Activated T-cell treated with anti-CD3 and anti-CD28 coated beads, Interleukin-2, amount 50 U/mL, for 48 hours (primary cell): Measurements from ENCODE around the gene YTHDF1.
"Not testable (repeated sequence)": the region's sequence is repeated elsewhere in the genome, so short reads cannot be mapped to it uniquely, and the experiment has no call there.

Source experiments
- DNase-seq, 2 experiments: peaks; one replicate each; pipeline ENCODE4 v3.0.0-alpha.2; 2020

Gene YTHDF1

DNA sequence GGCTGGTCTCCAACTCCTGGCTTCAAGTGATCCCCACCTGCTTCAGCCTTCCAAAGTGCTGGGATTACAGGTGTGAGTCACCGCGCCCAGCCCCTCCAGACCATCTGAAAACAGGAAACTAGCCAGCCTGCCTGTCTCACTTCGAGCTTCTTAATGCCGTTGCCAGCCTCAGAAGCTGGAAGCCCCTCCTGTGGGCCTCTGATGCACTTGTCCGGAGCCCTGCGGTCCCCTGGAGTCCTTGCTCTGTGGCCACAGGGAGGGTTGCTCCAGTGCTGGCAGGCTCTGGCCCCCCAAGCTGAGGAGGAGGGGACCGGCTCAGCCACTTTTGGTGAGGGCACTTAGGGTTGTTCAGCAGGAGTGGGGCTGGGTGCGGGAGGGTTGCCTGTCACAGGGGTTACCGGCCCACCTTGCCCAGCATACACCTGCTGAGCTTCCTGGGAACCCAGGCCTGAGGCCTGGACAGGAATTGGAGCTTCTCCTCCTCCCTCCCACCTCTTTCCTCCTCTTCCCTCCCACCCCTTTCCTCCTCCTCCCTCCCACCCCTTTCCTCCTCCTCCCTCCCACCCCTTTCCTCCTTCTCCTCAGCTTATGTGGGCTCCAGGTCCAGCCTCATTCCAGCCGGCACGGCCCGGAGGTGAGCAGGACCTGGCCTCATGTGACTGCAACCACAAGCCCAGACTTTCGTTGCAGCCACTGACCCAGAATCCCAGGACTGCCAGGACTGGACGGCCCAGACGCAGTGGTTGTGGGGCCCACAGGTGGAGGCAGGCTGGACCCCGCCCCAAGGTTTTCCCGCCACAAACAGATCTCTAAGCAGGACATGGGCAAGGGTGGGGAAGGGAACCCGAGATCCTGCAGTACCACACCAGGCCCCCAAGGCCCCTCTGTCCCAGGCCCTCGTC, 10.4 kb upstream of the YTHDF1 start:
- no peak for DNase-seq

DNA sequence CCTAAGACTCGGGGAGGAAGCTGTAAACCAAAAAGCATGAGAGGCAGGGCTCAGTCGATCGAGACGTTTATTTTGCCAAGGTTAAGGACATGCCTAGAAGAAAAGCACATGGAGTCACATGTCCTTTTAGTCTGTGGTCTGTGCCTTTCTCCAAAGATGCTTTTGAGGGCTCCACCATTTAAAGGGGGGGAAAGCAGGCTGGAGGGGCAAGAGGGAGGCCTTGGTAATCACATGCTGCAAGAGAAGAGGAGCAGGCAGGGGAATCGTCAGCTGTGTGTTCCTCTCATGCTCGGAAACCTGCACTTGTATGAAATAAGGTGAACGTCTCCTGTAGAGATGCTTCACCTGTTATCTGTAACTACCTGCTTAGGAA, 9.1 kb upstream of the YTHDF1 start:
- DNase-seq, result no peak

DNA sequence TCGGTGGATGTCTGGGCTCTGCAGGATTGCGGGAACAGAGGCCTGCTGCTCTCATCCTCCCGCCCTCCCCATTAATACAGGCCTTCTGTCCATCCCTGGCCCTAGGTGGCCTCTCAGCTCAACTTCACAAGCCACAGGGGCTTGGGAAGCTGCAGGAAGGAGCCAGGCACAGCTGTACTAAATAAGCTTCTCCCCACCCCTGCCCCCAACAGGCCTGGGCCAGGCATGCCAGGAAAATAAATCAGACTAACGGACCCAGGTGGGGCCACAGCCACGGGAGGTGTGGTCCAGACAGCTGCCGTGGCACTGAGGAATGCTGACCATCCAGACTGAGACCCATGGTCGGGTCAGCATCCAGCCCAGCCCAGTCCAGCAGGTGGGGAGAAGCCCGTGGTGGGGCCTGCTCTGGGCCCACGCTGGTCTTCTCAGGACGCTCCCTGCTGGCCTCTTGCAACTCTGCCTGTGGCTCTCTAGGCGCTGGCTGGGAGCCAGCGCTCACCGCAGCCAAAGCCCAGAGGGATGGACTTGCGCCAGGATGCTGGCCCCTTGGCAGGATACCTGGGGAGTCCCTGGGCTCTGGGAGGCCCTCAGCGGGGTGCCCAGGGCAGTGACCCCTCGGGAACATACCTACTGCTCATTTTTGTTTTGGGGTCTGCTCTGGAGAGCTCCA, 8.6 kb upstream of the YTHDF1 start:
- no peak for DNase-seq

DNA sequence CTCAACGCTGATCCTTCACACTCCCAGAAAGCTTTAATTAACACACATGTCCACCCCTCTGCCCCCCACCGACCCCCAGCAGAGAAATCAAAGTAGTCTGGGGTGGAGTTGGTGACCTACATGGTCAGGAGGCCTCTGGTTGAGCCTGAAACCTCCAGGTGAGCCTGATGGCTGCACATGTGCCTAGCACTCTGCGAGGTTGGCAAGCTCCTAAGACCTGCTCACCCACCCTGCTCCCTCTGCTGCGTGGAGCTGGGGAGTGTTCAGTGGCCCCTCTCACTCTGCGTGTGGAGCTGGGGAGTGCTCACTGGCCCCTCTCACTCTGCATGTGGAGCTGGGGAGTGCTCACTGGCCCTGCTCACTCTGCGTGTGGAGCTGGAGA, 7.9 kb upstream of the YTHDF1 start:
- no peak for DNase-seq

DNA sequence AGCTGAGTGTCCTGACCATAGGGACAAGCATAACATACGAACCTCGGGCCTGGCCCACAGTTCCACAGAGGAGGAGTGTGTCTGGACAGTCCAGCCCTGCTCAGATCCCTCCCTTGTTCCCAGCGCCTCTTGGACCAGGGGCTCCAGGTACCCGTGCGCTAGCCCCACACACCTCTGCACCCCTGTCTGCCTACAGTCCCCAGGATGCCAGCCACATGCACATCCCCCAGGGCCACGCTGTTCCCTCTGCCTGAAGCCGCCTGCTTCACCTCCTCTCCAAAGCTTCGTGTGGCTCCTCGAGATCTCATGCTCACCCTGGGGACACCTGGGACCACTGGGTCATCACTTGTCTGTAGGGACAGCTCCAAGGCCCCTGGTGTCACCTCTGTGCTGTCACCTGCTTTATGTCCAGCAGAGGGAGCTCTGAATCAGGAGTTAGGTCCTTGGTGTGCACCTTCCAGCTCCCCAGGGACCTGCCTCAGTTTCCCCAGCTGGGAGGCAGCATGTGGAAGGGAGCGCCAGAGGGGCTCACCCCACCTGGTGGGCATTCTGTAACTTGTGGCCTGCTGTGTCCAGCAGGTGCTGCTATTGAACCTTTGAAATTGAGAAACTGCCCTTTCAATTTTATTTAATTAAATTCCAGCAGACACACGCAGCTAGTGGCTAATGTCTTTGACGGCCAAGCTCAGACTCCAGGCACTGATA, 7.3 kb upstream of the YTHDF1 start:
- peak; percentile 58 to 64 for DNase-seq

DNA sequence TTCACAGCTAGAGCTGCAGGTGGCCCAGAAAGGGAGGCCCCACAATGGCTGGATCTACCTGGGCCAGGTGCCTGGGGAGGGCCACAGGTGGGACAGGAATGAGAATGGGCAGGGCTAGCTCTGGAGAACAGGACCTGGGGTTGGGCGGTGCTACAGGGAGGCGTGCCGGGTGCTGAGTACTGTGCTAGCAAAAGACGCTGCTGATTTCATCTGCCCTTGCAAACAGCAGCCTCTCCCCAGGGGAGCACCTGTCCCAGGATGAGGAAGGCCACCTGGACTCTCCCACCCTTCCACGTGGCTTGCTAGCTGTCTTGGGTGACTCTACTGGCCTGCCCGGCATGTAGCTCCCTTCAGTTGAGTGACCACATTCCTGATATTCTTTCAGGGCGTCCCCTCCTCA, 6.6 kb upstream of the YTHDF1 start:
- no peak for DNase-seq

DNA sequence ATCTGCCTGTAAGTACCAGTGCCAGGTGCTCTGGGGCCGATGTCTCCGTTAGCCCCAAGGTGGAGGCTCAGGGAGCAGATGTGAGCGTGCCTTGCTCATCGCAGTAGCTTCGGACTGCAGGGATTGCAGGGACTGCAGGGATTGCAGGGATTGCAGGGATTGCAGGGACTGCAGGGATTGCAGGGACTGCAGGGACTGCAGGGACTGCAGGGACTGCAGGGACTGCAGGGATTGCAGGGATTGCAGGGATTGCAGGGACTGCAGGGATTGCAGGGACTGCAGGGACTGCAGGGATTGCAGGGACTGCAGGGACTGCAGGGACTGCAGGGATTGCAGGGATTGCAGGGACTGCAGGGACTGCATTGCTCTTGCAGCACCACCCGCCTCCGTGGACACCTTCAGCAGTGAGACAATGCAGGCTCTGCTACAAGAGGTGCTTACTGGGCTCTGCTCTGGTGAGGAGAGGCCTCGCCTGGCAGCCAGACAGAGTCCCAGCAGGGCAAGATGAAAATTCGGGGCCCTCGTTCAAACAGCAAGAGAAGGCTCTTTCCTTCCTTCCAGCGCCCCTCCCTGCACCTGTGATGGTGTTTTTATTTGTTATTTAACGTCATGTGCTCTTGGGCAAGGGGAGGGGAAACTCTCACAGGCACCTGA, 5.6 kb upstream of the YTHDF1 start:
- DNase-seq, result not testable (repeated sequence)

DNA sequence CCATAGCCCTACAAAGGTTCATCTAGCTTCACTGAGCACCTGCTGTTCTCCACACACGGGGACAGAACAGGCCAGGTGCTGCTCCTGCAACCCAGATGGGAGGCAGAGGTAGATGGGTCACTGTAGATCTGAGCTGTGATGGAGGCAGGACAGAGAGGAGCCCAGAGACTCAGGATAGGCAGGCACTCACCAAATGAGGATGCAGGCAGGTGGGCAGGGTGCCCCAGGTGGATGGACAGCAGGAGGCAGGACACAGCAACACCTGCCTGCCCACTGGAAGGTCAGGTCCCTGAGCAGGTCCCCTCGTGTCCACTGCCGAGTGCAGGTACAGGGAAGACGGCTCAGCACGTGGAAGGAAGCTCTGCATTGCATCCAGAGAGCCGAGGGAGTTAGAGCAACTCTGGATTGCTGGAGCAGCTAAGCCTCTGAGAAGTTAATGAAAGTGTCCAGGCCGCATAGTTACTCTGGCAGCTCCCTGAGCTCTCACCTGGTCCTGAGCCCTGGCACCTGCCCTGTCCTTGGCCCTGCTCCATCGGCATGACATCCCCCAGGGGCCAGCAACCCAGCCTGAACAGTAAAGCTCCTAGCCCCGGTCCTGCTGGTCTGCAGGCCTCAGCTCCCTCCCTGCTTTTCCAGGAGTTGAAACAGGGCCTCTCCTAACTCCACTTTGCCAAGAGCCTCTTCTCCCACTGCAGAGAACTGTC, 4.9 kb upstream of the YTHDF1 start:
- no peak for DNase-seq

DNA sequence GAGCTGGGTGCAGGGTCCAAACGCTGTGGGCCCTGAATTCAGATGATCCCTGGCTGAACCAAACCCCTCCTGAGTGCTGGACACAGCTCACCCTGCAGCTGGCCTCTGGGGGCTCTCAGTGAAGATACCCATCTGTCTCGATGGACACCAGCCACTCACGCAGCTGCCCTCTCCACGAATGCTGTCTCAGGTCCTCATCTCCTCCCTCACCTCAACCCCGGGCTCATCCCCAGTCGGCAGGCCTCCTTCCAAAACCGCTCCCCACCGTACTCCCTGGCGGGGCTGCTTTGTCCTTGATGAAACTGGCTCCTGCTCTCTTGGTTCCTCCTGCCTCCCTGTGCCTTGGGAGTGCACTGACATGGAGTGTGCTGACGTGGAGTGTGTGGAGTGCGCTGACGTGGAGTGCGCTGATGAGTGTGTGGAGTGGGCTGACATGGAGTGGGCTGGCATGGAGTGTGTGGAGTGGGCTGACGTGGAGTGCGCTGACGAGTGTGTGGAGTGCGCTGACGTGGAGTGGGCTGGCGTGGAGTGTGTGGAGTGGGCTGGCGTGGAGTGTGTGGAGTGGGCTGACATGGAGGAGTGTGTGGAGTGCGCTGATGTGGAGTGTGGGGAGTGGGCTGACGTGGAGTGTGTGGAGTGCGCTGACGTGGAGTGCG, 4.1 kb upstream of the YTHDF1 start:
- DNase-seq, result no peak

DNA sequence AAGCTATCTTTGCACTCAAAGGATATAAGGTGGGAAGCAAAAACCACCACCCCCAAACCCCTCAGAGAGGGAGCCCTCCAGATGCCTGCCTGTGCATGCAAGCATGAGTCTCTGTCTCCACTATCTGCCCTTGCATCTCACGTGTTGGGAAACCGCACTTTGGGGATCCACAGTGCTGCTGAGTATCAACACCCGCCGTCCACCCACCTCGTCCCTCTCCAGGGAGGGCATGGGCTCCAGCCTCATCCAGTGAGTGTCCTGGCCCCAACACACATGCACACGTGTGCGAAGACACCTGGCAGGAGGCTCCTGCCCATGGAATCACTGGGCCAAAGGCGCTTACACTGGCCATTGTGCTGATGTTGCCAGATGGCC, 3.5 kb upstream of the YTHDF1 start:
- no peak for DNase-seq

DNA sequence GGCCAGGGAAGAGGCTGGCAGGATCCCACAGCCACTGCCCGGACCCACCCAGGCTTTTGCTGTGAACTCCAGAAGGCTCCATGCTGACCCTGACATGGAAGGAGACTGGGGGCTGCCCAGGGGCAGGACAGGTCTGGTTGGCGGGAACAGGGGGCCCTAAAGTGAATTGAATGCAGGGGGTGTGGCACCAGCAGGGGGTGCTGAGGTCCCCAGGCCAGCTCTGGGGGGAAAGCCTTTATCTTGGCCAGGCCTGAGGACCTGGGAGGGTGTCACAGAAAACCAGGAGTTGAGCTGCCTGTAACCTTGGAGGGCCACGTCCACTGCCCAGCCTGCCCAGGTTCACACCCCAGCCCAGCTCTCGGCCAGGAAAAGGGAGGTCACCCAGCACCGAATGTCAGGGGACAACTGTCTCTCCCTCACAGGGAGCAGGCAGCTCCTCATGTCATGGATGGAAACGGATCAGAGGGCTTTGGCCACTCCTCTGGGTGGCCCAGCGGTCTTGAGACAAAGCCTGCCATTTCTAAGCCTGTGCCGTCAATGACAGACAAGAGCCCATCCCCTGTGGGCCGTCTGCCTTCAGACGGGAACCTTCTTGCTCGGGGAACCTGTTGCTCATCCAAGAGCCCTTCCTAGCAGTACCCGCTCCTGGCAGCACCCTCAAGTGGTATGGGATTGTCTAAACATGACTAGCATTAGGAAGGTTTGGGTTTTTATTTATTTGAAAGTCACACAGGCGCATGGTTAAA, 2.9 kb upstream of the YTHDF1 start:
- no peak for DNase-seq

DNA sequence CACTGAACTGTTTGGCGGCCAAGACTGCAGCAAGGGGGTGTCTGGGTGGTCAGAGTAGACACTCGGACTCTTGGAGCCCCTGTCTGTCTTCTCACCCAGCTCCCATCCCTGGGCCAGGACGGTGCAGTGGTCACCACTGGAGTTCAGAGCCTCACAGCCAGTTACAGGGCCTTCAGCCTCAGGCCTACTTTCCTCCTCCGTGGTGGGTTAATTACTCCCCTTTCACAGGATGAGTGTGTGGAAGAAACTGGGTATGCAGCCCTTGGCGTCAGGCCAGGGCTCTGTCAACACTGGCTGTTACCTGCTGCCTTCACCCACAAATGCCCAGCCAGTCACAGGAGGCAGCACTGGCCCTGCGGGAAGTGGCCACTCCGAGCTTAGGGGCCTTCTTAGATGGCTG, 1.8 kb upstream of the YTHDF1 start:
- DNase-seq, result peak in 1 of 2 experiments; percentile 28

DNA sequence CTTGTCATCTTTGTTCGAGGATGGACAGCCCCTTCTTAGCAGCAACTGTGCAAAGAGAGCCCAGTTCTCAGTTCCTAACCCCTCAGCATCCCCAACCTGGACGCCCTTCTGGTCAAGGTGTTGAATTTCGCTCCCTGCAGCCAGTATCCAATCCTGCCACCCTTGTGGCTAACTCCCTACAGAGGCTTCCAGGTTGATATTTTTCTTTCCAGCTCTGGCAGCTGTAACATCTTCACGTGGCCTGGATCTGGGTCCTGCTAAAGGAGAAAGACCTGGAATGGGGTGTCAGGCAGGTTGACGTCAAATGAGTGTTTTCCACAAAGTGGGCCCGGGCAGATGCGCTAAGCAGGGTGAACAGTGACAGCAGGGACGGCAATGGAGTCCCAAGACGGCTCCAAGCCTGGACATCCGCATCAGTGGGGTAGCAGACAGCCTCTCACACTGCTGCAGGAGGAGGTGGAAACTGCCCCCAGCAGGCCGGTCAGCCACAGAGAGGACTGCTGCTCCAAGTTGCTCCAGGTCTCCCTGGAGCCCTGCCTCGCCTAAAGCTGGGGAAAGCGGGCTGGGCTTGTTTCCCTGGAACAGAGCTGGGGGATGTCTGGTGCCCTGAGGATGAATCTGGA, 1.0 kb upstream of the YTHDF1 start:
- no peak for DNase-seq

DNA sequence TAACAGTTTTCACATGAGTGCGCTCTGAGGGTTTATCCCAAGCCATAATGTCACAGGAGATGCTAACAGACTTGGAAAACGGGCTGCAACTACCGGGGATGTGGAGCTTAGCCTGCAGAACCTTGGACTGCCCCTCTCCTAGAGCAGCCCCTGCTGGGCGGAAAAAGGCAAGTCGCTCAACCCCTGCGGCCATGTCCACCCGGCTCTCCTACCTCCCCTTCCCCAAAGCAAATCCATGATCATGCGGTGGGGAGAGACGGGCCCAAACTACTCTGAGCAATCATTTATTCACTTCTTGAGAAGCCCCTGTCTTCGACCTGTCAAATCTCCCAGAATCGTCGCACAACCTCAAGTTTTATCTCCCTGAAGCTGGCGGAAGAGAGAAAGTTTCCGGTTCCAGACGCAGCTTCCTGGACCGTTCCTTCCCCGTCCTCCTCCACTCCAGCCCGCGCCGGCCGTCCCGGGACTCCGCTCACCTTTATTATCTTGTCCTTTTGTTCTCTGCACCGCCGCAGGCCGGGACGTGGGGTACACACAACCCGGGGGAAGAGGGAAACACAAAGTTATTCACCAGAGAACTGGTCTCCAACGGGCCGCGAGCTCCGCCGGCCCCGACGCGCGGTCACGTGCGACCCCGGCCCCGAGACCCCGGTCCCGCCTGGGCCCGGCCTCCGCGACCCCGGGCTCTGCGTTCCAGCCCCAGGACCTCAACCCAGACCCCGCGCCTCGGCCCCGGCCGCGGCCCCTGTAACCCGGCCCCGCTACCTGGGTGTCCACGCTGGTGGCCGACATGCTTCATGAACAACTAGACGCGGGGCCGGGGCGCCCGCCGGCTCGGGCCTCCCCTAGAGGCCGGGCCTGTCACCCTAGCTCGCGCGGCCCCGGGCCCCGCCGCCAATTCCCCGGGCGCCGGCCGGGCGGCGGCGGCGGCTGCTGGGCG, 560 bp downstream of the YTHDF1 start:
- DNase-seq, result peak; percentile 44 to 47

DNA sequence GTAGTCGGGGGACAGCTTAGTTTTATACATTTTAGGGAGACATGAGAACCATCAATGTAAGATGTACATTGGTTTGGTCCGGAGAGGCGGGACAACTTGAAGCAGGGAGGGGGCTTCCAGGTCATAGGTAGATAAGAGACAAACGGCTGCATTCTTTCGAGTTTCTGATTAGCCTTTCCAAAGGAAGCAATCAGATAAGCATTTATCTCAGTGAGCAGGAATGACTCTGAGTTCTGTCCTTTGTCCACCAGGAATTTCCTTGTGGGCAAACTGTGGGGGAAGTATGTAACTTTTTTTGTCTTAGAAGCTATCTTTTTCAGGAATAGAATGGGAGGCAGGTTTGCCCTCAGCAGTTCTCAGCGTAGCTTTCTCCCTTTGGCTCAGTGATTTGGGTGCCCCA, 1.4 kb downstream of the YTHDF1 start:
- DNase-seq, result no peak

DNA sequence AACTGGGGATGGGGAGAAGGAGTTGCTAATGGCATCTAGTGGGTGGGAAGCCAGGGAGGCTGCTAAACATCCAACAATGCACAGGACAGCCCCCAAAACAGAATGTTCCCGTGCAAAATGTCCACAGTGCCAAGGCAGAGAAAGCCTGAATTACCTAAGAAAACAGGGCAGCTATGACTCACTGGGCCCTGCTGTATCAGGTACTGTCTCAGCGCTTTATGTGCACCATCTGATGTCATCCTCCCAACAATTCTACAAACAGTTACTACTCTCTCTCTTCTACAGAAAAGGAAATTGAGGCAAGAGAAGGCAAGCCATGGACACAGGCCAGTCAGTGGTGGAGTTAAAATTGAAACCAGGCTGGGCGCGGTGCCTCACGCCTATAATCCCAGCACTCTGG, 3.1 kb downstream of the YTHDF1 start:
- DNase-seq, result no peak

DNA sequence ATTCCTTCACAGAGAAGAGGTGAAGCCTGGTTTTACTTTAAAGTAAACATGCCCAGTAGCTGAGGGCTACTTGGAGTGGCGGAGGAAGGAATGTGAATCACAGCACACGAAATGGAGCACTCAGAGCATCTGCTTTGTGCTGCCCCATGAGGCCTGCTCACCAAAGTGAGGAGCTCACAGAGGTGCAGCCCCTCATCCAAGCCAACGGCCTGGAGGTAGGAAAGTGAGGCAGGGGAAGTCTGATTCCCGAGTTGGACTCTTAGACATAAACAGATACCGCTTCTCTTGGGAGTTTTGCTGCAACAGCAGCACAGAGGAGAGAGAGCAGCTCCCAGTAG, 3.6 kb downstream of the YTHDF1 start:
- no peak for DNase-seq

DNA sequence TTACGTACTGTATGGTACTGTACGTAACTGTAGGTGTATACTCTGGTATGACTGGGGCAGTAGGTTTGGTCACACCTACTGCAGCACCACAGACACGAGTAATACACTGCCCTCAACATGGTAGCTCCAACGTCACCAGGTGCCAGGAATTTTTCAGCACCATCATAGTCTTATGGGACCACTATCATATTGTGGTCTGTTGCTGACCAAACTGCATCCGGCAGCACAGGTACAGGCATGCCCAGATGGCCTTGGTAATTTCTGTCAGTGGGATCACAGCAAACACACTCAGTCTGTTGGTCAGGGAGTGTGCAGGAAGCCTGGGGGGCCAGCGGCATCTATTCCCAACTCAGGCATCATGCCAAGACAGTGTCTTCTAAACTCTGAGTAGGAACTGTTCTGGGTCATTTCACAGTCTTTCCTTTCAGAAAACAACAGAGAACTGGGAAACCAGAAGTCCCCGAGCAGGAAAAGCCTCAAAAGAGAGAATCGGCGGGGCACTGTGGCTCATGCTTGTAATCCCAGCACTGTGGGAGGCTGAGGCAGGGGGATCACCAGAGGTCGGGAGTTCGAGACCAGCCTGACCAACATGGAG, 5.8 kb downstream of the YTHDF1 start:
- DNase-seq, result no peak

DNA sequence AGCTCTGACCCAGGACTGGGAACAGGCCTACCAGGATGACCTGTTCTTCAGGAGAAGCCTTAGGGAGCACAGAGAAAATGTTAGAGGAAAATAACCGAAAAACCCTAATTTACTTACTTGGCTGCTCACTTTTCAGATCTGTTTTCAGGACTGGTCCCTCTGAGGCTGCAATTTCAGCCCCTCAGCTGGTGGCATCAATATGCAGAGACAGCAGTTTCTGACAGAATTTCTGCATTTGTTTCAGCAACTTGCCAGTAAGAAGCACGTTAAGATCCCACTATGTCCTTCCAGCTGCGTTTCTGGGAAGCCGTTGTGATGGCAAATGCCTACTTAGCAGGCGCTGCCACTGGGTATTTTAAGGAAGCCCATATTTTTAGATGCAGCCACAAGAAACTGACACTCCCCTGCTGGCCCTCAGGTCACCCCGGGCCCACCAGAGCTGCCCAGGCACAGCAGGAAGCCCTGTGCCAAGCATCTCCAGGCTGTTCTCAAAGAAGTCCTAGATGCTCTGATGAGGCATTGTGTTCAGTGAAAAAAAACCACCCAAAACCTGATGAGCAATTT, 7.5 kb downstream of the YTHDF1 start:
- no peak for DNase-seq
